Left ventricle myocardium superior (tissue), 1 donor: ENCODE data around the gene SLFNL1. TPM values are rescaled to one million over a fixed set of nuclear protein-coding genes. Genes with fewer than 3 reads are reported as not detected.

Experiments used
- ATAC-seq: fragments of 200-7000 bp; cut with Tn5 transposase; one replicate; pipeline ENCODE4 v1.9.1; 2020; ENCODE audit warnings: mild to moderate bottlenecking, moderate library complexity
- DNase-seq: peaks from one replicate; pipeline ENCODE4 v3.0.0-alpha.2; 2020
- intact Hi-C: fragments of 100-400 bp; cut with micrococcal nuclease; formaldehyde crosslinking; loops from one replicate; pipeline ENCODE4 v1.11.0; 2022
- total RNA-seq: library from RNA; stranded (reverse); fragmentation: NEBNext Ultra II Directional; extraction: Animal tissue kit (Norgen Biotek cat#: 25700); gene quantifications from one replicate; pipeline ENCODE4 v1.2.1, GENCODE V29; 2021
- donor health status: DM: no; HTN: yes; CAD: no; lungs with severe emphysema.

Gene SLFNL1
- total RNA-seq, 1 donor from 2014 or later, result 0.37 TPM

DNA sequence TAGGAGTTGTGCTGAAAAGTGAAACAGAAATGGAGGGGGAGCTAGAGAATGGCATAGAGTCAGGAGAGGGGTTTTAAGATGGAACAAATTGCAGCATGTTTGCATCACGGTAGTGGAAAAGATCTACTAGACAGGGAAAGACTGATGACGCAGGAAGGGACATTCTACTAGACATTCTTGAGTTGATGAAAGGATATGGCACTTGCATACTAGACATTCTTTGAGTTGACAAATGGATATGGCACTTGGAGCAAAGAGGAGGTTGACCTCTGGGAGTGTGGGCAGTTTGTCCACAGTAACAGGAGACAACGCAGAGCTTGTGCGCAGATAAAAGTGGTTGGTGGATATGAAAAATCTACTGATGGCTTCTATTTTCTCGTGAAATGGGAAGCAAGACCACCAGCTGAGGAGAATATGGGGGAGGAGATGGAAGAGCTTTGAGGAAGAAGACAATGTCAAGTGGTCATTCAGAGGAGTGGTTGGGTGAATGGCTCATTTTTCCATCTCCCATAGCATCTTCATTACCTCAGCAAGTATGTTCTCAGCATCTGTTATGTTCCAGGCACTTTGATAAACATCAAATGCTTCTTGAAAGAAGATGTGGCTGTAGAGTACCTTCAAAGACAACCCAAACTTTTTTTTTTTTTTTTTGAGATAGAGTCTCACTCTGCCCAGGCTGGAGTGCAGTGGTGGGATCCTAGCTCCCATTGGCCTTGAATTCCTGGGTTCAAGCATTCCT lies 44.4 kb downstream of the SLFNL1 start:
- ATAC-seq (no peak), DNase-seq (no peak)
- intact Hi-C loops, result no loop called here

DNA sequence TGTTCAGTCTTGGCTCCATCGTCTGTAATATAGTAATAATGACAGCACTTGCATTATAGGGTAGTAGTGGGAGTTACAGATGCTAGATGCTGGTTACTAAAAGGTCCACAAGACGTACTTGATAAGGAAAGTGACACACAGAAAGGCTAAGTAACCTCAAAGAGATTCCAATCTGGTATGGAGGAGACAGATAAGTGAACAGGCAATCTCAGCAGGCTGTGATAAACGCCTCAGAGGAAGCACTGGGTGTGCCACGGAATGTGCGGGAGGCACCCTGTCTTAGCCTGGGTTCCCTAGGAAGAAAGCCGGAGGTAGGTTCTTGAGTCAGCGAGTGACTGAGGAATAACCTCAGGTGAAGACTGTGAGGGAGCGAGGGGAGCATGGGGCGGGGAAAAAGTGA lies 46.6 kb downstream of the SLFNL1 start:
- DNase-seq, result no peak
- intact Hi-C loops, result no loop called here

DNA sequence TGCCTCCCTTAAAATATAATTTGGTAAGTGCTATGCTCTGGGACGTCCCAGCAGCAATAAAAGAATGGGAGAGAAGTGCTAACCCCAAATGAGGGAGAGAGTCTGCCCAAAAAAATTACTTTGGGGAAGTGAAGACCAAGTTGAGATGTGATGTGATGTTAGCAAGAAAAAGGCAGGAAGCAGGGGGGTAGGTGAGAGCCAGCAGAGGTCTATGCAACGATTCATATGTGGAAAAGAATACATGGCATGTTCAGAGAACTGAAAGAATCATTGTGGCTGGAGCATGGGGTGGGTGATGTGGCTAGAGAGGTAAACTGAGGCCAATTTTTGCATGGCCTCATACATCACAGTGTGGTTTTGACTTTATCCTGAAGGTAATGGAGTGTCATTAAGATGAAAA lies 47.6 kb downstream of the SLFNL1 start:
- DNase-seq (no peak), ATAC-seq (no peak)
- intact Hi-C loops, result no loop called here

More for the DNA sequence above, 46.6 kb downstream of the SLFNL1 start:
- ATAC-seq, result no peak

DNA sequence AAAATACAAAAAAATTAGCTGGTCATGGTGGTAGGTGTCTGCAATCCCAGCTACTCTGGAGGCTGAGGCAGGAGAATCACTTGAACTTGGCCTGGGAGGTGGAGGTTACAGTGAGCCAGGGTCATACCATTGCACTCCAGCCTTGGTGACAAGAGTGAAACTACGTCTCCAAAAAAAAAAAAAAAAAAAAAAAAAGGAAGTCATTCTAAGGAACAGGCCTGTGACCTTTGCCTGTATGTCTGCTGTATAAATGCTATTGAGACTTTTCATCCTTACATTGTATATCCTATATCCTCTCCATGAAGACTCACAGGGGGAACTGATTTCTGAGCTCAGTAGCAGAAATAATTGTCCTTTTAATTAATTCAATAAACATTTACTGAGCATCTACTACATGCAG lies 49.6 kb downstream of the SLFNL1 start:
- DNase-seq (no peak), ATAC-seq (no peak)
- intact Hi-C loops, result no loop called here

DNA sequence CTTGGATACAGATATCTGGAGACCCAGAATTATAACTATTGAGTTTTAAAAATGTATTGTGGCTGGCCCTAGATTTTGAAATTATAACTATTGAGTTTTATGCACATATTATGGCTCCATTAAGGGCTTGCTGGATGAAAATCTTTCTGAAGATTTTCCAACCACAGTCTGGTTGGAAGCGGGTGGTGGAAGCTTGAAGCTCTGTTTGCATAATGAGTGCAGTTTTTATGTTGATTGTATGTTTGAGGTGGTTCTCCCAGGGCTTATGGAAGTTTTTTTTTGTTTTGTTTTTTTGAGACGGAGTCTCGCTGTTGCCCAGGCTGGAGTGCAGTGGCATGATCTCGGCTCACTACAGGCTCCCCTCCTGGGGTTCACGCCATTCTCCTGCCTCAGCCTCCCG lies 52.1 kb downstream of the SLFNL1 start:
- intact Hi-C loops, result no loop called here
- DNase-seq (no peak), ATAC-seq (no peak)

DNA sequence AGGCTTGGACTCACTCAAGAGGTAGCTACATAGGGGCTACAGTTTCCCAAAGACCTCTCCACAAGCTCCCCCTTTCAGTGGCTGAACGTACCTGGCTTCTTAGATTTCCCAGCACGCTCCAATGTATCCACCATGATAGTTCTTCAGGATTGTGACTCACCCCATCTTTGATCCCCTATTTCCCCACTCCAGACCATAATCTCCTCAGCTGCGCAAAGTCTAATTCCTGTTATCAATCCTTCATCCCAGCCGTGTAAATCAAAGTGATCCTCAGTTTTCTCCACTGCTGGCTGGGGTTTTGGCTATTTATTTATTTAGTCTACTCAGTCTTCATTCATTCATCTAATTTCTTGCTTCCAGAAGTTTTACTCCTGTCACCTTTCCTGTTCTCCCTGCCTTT lies 55.1 kb downstream of the SLFNL1 start:
- DNase-seq (no peak), ATAC-seq (no peak)
- intact Hi-C loops, result no loop called here

Other genes starting within 250 kb of the SLFNL1 start
- 1.9 TPM for gene KCNQ4, start 237.9 kb downstream of the SLFNL1 start, total RNA-seq
- 45.4 TPM for gene CITED4, start 159.4 kb downstream of the SLFNL1 start, total RNA-seq
- 6.7 TPM for gene CTPS1, start 42.0 kb downstream of the SLFNL1 start, total RNA-seq
- gene SCMH1, start 220.6 kb upstream of the SLFNL1 start, total RNA-seq, result 44.0 TPM